Gastroesophageal sphincter (tissue), 3 donors: ENCODE results near the gene ARL5C.

Experiments used
- EP300 ChIP-seq: sonication (generic); formaldehyde crosslinking; IDR thresholded peaks from one replicate; pipeline ENCODE4 v1.6.1; 2017; ENCODE audit warnings: antibody characterized with exemption, mild to moderate bottlenecking
- POLR2A ChIP-seq, 2 donors: fragments of 450-650 bp; IDR thresholded peaks; one replicate each; pipeline ENCODE4 v1.6.1; 2017; ENCODE audit warnings: antibody characterized with exemption in 2 of 2, mild to moderate bottlenecking in 2 of 2, moderate library complexity in 1 of 2
- POLR2AphosphoS5 ChIP-seq: sonication (generic); formaldehyde crosslinking; IDR thresholded peaks from one replicate; pipeline ENCODE4 v1.6.1; 2017; ENCODE audit warnings: antibody characterized with exemption
- TF ChIP-seq, protein P1 (sequence below), 4 experiments: fragments of 200-600 bp in 2 of 4; fragments of 450-650 bp in 2 of 4; sonication (generic) in 1 of 4; IDR thresholded peaks; one replicate each; pipeline ENCODE4 v1.5.1; 2017 to 2019; ENCODE audit warnings: antibody characterized with exemption in 4 of 4, mild to moderate bottlenecking in 2 of 4, moderate library complexity in 2 of 4

DNA sequence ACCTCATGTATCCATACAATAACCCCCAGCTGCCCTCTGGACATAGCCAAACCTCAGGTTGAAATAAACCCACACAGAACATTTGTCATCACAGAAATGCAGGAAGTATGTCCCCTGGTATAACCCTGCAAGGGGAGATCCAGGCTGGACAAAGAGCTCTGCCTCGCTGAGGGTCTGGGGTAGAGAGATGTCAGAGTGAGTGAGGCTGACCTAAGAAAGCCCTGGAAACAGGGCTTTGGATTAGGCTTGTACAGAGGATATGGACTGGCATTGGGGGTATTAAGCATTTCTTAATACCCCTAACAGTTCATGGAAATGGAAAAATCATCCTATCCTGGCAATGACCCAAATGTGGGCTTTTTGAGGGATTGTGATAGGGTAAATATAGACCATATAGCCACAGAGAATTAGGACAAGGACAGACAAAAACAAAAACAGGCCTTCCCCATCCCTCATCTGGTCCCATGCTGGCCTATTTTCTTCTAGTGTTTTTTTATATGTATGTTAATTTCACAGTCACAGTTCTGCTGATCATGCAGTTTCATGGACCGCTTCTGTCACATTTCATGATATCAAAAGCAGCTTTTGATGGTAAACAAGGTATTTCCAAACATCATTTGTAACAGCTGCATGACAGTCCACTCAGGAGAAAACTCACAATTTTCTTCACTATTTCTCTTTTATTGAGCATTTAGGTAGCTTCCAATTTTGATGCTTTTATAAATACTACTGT lies 40.7 kb downstream of the ARL5C start:
- TF ChIP-seq, protein P1, sequence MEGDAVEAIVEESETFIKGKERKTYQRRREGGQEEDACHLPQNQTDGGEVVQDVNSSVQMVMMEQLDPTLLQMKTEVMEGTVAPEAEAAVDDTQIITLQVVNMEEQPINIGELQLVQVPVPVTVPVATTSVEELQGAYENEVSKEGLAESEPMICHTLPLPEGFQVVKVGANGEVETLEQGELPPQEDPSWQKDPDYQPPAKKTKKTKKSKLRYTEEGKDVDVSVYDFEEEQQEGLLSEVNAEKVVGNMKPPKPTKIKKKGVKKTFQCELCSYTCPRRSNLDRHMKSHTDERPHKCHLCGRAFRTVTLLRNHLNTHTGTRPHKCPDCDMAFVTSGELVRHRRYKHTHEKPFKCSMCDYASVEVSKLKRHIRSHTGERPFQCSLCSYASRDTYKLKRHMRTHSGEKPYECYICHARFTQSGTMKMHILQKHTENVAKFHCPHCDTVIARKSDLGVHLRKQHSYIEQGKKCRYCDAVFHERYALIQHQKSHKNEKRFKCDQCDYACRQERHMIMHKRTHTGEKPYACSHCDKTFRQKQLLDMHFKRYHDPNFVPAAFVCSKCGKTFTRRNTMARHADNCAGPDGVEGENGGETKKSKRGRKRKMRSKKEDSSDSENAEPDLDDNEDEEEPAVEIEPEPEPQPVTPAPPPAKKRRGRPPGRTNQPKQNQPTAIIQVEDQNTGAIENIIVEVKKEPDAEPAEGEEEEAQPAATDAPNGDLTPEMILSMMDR (IDR thresholded peaks at IDR 0.05), result no peak
- no peak for TF ChIP-seq POLR2AphosphoS5
- no peak for TF ChIP-seq POLR2A (IDR thresholded peaks at IDR 0.05)
- TF ChIP-seq EP300, result no peak
